Epidermal melanocyte (primary cell): ENCODE results near the gene SYNE1.
"Not testable (repeated sequence)": the region's sequence is repeated elsewhere in the genome, so short reads cannot be mapped to it uniquely, and the experiment has no call there.

Experiments
- DNase-seq: peaks from one replicate; pipeline ENCODE4 v3.0.0; 2011; ENCODE audit warnings: low spot score; ENCODE audit not compliant: insufficient read length

The SYNE1 gene

DNA sequence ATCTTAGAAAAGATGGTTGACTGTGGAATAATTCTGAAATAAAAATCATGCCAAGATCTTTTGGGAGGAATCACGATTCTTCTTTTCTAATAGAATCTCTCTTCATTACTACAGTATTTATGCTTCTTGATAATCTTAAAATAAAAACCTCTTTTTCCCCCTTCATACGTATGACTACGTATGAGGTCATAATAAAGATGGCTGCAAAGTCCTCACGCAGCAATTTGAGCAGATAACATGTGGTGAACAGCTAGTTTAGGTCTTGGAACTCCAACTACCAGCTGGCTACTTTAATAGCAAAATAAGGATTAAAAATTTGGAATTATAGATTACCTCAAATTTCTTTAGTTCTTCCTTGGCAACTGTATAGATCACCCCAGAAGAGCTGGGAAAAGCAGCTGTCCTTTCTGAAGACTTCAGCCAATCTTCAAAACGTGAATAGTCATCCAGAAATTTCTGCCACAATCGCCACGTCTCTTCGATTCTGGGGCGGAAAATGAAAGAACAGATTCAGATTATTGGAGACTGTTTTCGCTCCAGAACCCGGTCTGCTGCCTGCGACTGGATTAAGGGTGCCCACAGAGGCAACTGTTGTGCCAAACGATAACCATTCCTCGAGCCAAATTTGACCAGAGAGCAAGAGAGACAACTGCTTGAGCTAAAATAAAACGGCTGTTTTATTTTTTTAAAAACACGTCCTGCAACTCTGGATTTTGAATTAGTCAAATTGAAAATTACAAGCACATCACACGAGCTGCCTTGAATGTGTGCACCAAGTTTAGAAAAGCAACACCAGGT lies 482.4 kb downstream of the SYNE1 start:
- no peak for DNase-seq

DNA sequence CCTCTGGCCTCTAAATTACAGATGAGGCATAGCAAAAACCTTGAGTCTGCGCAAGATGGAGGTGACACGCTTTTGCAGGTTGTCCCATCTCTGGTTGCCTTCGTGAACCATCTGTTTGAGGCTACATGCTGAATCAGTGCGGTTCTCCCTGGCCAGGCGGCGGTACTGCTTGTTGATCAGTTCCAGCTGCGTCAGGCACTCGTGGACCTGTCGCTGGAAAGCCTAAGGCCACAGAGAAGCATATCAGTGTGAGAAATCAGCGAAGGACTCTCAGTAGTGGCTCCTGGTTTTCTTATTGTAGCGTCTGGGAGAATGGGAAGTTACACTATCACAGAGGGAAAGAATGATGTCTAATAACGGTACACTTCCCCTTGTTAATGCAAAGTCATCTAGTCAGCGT lies 485.2 kb downstream of the SYNE1 start:
- no peak for DNase-seq

DNA sequence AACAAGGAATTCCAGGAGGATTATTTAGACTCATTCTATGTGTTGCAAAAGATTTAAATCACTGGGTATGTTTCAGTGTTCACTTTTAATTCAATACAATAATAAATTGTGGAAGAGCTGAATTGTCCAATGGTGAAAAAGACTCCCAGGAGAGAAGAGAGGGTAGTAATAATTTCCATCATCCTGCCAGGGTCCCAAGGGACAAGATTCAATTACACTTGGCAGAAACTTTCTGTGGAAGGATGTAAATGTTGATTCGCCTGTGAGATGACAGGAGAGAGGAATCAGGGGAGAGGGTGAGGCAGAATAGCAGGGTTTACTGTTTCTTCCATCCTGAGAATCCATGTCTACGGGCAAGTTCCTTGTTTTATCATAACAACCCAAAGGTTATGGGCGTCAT lies 487.0 kb downstream of the SYNE1 start:
- no peak for DNase-seq

DNA sequence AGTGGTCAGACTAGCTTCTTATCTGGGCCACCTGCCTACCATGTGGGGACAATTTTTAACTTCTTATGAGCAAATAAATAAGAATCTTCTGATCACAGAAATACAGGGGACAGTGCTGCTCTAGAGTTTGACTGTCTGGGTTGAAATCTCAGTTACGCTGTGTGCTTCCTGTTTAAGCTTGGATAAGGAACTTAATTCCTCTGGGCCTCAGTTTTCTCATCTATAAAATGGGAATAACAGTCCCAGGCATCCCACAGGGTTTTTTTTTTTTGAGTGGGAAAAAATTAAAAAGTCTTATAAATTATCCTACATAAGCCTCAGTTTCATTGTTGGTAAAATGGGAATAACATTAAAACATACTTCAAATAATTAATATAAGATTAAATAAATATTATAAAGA lies 488.8 kb downstream of the SYNE1 start:
- DNase-seq: no peak

DNA sequence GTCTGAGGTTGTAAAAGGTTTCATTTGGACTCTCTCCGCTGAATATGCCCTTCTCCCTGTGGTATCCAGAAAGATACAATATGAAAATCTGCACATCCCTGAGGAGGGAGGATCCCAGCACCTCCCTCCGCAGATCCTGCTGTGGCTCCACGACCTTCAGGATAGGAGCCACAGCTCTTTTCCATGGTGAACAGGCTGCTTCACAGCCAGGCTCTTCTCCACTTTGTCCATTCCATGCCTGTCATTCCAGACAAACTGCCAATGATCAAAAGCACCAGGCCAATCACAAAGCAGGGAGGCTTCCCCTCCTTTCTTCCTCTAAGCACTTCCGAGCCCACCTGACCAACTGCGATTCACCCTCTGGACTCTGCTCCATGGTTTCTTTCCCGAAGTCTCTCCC lies 489.9 kb downstream of the SYNE1 start:
- no peak for DNase-seq

DNA sequence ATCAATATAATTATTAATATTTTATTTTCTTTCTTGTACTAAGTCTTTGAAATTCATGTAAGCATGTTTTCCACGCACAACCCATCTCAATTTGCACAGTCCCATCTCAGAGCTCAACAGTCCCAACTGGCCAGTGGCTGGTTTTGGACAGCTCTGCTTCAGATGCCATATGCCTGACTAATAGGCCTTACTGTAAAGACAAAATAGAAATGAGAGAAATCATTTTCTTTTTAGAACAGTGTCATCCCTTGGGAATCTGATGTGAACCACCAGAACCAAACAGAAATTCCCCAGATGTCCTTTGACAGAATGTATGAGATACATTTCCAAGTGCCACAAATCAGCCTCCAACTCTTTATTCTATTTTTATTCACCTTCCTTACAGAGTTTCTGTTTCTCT lies 490.8 kb downstream of the SYNE1 start:
- no peak for DNase-seq

DNA sequence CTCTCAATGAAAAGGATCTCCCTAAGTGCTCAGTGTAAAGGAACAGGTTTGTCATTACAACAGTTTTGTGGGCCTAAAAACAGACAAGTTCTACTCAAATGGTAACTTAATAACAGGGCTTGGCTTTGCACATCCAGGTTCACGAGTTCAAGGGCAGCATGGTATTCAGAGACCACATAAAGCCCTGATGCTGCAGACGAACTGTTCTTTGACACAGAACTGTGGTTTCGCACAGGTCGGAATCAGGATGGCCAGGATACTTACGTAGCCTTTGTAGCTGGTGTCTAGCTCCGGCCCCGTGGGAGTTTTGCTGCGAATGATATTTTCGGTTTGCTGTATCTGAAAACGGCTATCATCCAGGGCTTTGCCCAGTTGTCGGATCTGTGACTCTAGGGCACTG lies 493.8 kb downstream of the SYNE1 start:
- no peak for DNase-seq

DNA sequence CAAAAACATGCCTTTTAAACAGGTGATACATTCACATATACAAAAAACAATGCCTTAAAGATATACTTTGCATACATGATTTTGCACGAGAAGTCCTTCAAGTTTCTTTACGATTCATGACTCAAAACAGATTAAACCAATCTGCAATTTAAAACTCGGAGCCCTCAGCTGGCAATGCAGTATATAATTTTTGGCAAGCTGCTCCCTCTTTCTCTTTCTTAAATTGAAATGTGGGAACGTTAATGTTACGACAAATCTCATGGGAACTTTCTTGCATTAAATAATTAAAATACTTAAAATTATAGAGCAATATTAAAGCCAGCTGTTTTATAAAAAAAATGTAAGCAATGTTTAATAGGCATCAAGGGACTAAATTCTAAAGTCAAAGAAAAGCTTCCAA lies 495.1 kb downstream of the SYNE1 start:
- no peak for DNase-seq

DNA sequence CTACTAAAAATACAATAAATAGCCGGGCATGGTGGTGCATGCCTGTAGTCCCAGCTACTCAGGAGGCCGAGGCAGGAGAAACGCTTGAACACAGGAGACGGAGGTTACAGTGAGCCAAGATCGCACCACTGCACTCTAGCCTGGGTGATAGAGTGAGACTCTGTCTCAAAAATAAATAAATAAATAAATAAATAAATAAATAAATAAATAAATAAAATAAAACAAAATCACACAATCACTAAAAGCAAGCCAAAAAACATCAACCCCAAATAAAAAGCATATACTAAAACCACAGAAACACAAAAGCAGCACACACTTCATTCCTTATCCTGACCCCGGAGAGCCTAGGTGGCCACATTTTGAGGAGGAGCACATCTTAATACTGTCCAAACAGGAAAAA lies 498.8 kb downstream of the SYNE1 start:
- DNase-seq: not testable (repeated sequence)

DNA sequence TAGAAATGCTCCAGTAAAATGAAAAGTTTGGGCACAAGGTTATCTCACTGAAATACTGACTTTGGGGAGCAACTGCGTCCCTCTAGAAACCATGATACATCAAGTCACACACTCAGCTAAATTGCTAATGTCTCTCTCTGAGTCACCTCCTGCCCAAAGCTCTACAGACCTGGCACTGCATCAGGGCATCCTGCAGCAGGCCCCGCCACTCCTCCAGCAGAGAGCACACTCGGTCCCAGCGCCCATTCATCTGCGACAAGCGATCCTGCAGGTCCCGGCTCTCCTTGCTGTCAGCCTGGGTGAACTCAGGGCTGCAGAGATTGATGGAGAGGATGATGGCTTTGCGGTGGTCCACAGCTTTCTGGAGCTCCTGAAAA lies 500.7 kb downstream of the SYNE1 start:
- no peak for DNase-seq

DNA sequence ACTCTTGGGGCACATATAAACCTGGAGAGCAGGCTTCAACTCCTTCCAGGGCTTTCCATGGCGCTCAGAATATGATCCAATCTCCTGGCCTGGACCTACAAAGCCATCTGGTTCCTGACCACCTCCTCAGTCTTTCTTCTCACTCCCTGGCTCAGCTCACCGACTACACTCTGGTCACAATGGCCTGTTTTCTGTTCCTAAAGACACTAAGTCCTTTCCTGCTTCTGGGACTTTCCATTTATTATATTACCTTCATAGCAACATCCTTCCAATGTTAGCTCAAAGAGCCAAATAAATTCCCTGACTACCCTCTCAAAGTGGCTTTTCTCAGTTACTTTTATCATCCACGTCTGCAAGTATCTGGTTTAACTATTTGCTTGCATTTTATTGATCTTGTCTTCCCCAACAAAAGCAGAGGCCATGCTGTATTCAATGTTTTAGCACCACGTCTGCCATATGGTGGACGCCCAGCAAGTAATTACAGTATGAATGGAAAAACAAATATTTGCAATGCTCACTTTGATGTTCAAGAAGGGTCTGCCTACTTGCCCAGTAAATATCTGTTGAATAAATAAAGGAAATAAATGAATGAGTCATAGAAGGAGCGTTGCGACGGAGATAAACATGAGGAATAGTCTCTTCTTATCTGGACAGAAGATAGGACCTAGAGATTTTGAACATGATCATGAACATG lies 501.3 kb downstream of the SYNE1 start:
- DNase-seq: no peak

DNA sequence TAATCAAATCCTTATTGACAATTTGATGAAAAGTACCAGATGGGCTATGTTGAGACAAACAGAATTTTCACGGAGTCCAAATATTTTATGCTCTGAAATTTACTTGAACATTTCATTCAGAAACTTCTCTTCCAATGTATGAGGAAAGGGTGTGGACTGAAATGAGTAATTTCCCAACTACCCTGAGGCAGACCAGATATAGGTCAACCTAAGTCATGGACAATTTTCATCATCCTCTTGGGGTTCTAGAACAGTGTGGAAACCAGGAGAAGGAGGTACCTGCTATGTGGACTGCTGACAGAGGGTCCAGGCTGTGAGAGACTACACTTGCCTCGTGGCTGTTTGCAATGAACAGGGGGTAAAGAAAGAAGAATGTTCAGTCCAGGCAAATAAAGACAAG lies 506.7 kb downstream of the SYNE1 start:
- DNase-seq: no peak

DNA sequence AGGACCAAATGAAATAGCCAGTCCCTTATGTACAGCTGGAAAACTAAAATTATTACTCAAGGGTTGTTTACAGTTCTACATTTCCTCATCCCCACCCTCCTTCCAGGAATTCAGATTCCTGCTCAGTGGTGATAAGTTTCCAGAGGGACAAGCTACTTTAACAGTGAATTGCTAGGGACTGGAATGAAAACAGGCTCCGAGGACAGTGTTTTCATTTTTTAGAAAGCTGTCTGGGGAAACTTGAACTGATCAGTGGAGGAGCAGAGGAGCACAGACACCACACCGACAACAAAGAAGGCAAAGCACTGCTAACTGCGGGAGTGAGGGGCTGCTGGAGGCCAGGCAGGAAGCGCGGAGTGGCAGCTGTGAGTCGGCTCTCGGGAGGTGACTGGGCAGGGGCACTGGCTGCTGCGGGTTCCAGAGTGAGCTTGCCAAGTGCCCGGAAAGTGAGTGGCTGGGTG lies 507.4 kb downstream of the SYNE1 start:
- no peak for DNase-seq

DNA sequence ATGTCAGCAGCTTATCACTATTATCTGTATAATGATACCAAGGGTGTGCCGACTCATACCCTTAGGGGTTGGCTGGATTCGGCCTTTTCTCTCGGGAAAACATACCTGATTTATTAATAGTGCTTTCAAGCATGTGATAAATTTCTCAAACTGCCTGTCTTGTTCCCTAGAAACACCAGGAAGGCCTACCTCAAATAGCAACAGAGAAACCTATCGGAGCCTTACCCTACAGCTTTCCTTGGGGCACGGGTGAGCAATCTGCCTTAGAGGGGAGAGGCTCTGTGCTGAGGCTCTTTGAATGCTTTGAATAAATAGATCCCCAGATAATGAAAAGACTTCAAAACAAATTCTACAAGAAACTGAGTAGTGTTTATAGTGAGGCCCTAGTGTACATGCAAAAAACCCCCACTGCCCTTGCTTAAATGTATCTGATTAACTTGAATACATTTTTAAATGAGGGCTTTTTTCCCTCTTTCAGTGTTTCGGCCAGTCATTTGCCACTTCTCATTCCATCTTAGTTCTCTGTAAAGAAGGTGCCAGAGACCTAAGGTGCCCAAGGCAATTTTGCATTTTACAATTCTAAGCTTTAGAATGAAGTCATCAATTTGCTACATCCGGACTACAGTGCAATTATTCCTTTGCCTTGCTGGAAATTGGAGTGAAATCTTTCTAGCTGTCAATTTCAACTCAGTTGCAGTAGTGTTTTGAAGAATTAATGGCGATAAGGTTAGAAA lies 509.6 kb downstream of the SYNE1 start:
- DNase-seq: no peak

DNA sequence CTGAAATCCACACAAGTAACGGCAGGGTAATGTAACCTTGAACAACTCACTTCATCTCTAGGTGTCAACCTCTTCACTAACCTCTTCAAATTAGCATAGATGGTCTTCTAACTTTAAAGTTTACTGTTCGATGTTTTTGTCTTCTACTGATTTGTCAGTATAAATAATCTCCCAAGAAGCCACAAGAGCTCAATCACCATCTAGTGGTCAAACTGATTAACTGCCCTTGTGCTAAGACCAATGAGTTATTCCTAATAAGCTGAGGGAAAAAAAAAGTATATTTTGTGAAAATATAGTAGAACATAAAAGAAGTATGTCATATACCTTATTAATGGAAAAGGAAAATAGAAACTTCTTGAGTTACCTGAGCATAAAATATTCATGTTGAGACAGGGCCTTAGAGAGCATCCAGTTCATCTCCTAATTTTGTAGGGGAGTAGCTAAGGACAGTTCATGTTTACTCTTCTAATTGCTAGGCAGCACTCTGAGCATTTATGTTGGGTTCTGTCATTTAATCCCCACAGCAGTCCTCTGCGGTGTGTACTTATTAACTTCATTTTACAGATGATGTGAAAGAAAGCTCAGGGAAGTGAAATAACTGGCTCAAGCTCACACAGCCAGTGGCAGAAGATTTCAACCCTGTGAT lies 512.6 kb downstream of the SYNE1 start:
- peak; percentile 71 for DNase-seq

DNA sequence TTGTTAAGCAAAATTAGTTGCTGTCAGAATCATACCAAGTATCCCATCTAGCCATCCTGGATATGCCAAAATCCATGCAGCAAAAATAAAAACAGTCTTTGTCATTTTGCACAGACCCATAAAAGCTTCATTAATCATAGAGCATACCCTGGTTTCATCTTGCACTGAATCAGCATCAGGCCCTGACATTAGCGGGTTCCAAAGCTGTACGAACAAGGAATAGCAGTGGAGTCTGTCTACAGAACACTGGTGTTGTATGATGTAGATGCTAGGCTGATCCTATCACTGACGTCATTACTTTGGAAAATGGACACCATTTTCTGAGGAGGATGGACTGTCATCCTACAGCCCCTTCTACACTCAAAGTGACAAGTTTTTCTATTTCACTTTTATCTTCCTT lies 514.1 kb downstream of the SYNE1 start:
- no peak for DNase-seq

DNA sequence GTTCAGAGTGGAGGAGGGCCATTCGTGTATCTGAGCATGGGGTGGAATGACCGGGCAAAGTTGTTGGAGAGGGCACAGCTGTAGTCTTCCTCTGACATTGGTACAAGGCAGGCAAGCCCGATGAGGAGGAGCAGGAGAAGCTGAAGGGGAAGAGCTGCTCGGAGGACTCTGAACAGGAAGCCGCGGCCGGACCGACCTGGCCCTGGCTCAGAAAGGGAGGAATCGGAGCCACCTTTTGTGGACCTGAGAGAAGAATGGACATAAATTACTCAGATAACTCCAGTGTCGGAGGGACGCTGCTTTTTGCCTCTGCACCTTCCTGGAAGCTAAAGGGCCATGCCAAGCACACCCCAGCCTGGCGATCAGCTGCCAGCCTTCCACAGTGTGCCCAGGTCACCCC lies 514.7 kb downstream of the SYNE1 start:
- no peak for DNase-seq

DNA sequence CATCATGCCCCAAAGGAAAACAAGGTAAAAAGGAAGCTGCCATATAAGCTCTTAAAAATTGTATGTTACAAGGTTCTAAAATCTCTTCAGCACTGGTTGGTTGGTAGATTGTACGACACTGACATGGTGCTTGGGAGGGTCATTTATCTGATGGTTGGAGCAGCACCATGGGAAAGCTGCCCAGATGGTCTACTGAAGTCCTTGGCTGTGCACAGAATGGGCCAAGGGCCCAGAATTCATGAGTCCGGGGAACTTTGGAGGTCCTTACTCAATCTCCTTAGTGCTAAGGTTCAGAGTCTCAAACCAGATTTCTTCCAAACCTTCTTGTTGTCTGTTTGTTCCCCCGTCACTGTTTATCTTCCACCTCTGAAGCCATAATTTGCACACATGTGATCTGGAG lies 515.3 kb downstream of the SYNE1 start:
- DNase-seq: no peak

DNA sequence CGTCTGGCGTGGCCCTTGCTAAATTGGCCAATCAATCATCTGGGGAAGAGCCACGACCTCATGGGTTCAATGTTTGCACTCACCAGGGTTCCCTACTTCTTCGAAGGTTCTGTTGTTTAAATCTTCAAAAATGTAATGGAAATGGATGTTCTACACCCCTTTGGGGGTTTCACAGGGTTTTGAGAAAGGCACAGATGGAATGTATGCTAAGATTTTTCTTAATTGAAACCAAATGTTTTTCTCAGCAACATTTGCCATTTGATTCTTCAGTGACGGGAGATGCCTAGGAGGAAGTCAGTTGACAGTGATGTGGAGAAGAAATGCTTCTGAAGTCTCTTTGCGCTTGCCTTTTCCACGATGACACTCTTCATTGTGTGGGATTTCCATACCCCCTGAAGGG lies 517.3 kb downstream of the SYNE1 start:
- no peak for DNase-seq

DNA sequence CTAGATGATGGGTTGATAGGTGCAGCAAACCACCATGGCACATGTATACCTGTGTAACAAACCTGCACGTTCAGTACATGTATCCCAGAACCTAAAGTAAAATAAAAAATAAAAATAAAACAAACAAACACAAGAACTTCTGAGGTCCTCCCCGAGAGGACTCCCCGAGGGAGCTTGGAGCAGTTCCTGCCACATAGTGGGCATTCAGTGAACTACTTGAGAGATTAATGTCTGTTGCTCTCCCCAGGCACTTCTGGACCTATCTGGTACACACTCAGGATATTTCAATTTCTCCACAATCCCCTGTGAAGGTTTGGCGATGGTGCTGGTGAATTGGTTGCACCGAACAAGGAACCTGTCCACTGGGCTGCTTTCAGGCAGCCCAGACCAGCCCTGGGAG lies 518.5 kb downstream of the SYNE1 start:
- no peak for DNase-seq

DNA sequence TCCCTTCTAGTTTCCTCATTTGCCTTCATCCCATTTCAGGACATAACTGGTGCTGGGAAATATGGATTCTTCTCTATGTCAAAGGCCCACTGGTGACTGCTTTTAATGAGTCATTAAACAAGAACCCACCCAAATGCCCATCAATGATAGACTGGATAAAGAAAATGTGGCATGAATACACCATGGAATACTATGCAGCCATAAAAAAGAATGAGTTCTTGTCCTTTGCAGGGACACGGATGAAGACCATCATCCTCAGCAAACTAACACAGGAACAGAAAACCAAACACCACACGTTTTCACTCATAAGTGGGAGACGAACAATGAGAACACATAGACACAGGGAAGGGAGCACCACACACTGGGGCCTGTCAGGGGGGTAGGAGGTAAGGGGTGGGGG lies 518.9 kb downstream of the SYNE1 start:
- no peak for DNase-seq
